ENCODE data around the gene BHLHE23.

BHLHE23 gene

GRCh38 chr20:63006540-63007359, at the start of gene BHLHE23:
Gene BHLHE23, minus strand, starts transcription at chr20:63006964. Its CDS starts 190 bp downstream, at chr20:63006774.
- DNase-seq (ENCODE audit: low read depth) = no peak

- no peak for DNase-seq (ENCODE audit: low read depth)
Observed at GRCh38 chr20:63055575-63056235, 48.9 kb upstream of the BHLHE23 start.

- no peak for DNase-seq (ENCODE audit: low read depth)
Observed at GRCh38 chr20:63054681-63055240, 48.0 kb upstream of the BHLHE23 start.

GRCh38 chr20:63054103-63054474, 47.3 kb upstream of the BHLHE23 start:
- DNase-seq (ENCODE audit: low read depth) = no peak

- no peak for DNase-seq (ENCODE audit: low read depth)
Observed at GRCh38 chr20:63053432-63054102, 46.8 kb upstream of the BHLHE23 start.

GRCh38 chr20:63052571-63053431, 46.0 kb upstream of the BHLHE23 start:
- DNase-seq (ENCODE audit: low read depth) = no peak

- no peak for DNase-seq (ENCODE audit: low read depth)
Observed at GRCh38 chr20:63051911-63052310, 45.1 kb upstream of the BHLHE23 start.

- no peak for DNase-seq (ENCODE audit: low read depth)
Observed at GRCh38 chr20:63051186-63051860, 44.6 kb upstream of the BHLHE23 start.

GRCh38 chr20:63050406-63050805, 43.6 kb upstream of the BHLHE23 start:
- no peak for DNase-seq (ENCODE audit: low read depth)

GRCh38 chr20:63049561-63050221, 42.9 kb upstream of the BHLHE23 start:
- no peak for DNase-seq (ENCODE audit: low read depth)

- DNase-seq (ENCODE audit: low read depth) = no peak
Observed at GRCh38 chr20:63049191-63049518, 42.4 kb upstream of the BHLHE23 start.

GRCh38 chr20:63048516-63049190, 41.9 kb upstream of the BHLHE23 start:
- DNase-seq (ENCODE audit: low read depth) = no peak

GRCh38 chr20:63047946-63048345, 41.2 kb upstream of the BHLHE23 start:
- no peak for DNase-seq (ENCODE audit: low read depth)

GRCh38 chr20:63047267-63047666, 40.5 kb upstream of the BHLHE23 start:
- no peak for DNase-seq (ENCODE audit: low read depth)

GRCh38 chr20:63046841-63047240, 40.1 kb upstream of the BHLHE23 start:
- no peak for DNase-seq (ENCODE audit: low read depth)

GRCh38 chr20:63045991-63046390, 39.2 kb upstream of the BHLHE23 start:
- no peak for DNase-seq (ENCODE audit: low read depth)

GRCh38 chr20:63045401-63045800, 38.6 kb upstream of the BHLHE23 start:
- DNase-seq (ENCODE audit: low read depth) = no peak

GRCh38 chr20:63044605-63045004, 37.8 kb upstream of the BHLHE23 start:
- no peak for DNase-seq (ENCODE audit: low read depth)

- no peak for DNase-seq (ENCODE audit: low read depth)
Observed at GRCh38 chr20:63044204-63044600, 37.4 kb upstream of the BHLHE23 start.

All from activated T-cell treated with anti-CD3 and anti-CD28 coated beads for 1 hour (primary cell).